Stimulated activated CD4-positive, alpha-beta T cell treated with anti-CD3 and anti-CD28 coated beads, Interleukin-1b, Interleukin-23, amount 100 ng/mL, for 48 hours (primary cell): Measurements from ENCODE around the gene GRAMD2A.

Experiments
- DNase-seq: peaks from one replicate; pipeline ENCODE4 v3.0.0-alpha.2; 2020

GRAMD2A gene

GRCh38 chr15:72166716-72167417 lies 30.7 kb downstream of the GRAMD2A start:
- no peak for DNase-seq

- DNase-seq = no peak
Measured at GRCh38 chr15:72163719-72164118, 33.9 kb downstream of the GRAMD2A start.

- DNase-seq = no peak
Measured at GRCh38 chr15:72162569-72162968, 35.0 kb downstream of the GRAMD2A start.

- no peak for DNase-seq
Measured at GRCh38 chr15:72161361-72162132, 36.0 kb downstream of the GRAMD2A start.

GRCh38 chr15:72160696-72161245 lies 36.8 kb downstream of the GRAMD2A start:
- no peak for DNase-seq

- no peak for DNase-seq
Measured at GRCh38 chr15:72156928-72157327, 40.7 kb downstream of the GRAMD2A start.

- peak; percentile 80 for DNase-seq
Measured at GRCh38 chr15:72155635-72156616, 41.7 kb downstream of the GRAMD2A start.

- no peak for DNase-seq
Measured at GRCh38 chr15:72155003-72155621, 42.5 kb downstream of the GRAMD2A start.

GRCh38 chr15:72154316-72154715 lies 43.3 kb downstream of the GRAMD2A start:
- no peak for DNase-seq

GRCh38 chr15:72153269-72154000 lies 44.2 kb downstream of the GRAMD2A start:
- DNase-seq = no peak

GRCh38 chr15:72147418-72147817 lies 50.2 kb downstream of the GRAMD2A start:
- DNase-seq = no peak

GRCh38 chr15:72146934-72147333 lies 50.7 kb downstream of the GRAMD2A start:
- DNase-seq = no peak

- DNase-seq = no peak
Measured at GRCh38 chr15:72146221-72146620, 51.4 kb downstream of the GRAMD2A start.

- DNase-seq = no peak
Measured at GRCh38 chr15:72141171-72142084, 56.2 kb downstream of the GRAMD2A start.

GRCh38 chr15:72140088-72140487 lies 57.5 kb downstream of the GRAMD2A start:
- DNase-seq = no peak

- DNase-seq = no peak
Measured at GRCh38 chr15:72139667-72140066, 57.9 kb downstream of the GRAMD2A start.

- no peak for DNase-seq
Measured at GRCh38 chr15:72136170-72137051, 61.2 kb downstream of the GRAMD2A start.

GRCh38 chr15:72135719-72136118 lies 61.9 kb downstream of the GRAMD2A start:
- DNase-seq = no peak

GRCh38 chr15:72133211-72133610 lies 64.4 kb downstream of the GRAMD2A start:
- no peak for DNase-seq
